Left ventricle myocardium superior (tissue), 1 donor: ENCODE data around the gene GRIK3. TPM values are rescaled to one million over a fixed set of nuclear protein-coding genes. Genes with fewer than 3 reads are reported as not detected.
"Not testable (repeated sequence)": the region's sequence is repeated elsewhere in the genome, so short reads cannot be mapped to it uniquely, and the experiment has no call there.

Experiments
- ATAC-seq: fragments of 200-7000 bp; cut with Tn5 transposase; one replicate; pipeline ENCODE4 v1.9.1; 2020; ENCODE audit warnings: mild to moderate bottlenecking, moderate library complexity
- DNase-seq: peaks from one replicate; pipeline ENCODE4 v3.0.0-alpha.2; 2020
- intact Hi-C: fragments of 100-400 bp; cut with micrococcal nuclease; formaldehyde crosslinking; loops from one replicate; pipeline ENCODE4 v1.11.0; 2022
- total RNA-seq: library from RNA; stranded (reverse); fragmentation: NEBNext Ultra II Directional; extraction: Animal tissue kit (Norgen Biotek cat#: 25700); gene quantifications from one replicate; pipeline ENCODE4 v1.2.1, GENCODE V29; 2021
- donor health status: DM: no; HTN: yes; CAD: no; lungs with severe emphysema.

GRIK3 gene
- total RNA-seq, 1 donor from 2014 or later, result 0.62 TPM

DNA sequence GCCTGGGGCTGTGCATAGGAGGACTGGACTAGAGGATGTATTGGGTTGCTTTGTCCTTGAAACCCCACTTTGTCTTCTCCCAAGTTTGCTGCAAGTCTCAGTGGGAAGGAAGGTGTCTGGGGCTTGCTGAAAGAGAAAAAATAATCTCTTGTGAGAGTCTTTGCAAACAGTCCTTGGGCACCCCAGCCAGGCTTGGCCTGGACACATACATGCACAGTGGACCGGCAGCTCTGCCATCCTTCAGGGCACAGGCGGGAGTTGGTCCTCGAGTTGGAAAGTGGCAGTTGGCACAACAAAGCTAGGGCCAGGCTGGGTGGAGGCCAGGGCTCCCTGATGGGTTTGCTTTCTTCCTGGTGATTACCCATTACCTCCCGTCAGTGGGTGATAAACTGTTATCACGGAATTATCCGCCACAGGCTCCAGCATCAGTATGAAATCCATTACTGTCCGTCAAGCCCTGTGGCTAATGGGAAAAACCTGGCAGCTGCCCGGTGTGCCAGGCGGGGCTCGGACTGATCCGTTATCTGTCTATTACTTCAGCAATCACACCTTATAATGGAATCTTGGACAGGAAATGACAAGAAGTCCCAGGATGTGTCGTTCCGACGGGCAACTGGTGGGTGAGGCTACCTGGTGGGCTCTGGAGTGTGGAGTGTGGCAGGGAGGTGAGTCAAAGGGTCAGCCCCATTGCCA is 265.7 kb downstream of the GRIK3 start:
- intact Hi-C loops, result no loop called here
- DNase-seq (no peak), ATAC-seq (no peak)

DNA sequence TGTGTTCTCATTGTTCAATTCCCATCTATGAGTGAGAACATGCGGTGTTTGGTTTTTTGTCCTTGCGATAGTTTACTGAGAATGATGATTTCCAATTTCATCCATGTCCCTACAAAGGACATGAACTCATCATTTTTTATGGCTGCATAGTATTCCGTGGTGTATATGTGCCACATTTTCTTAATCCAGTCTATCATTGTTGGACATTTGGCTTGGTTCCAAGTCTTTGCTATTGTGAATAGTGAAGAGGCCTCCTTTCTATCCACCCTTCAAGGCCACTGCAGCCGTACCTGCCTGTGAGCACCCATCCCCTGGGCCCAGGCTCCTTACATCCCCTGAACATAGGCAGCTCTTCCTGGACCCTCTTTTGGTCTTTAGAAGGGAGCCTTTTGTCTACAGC is 266.9 kb downstream of the GRIK3 start:
- DNase-seq, ATAC-seq, intact Hi-C loops: not testable (repeated sequence)

- no peak for DNase-seq
- intact Hi-C loops, result no loop called here
- no peak for ATAC-seq
These were observed 267.8 kb downstream of the GRIK3 start for GRCh38 chr1:36766481-36766880.

DNA sequence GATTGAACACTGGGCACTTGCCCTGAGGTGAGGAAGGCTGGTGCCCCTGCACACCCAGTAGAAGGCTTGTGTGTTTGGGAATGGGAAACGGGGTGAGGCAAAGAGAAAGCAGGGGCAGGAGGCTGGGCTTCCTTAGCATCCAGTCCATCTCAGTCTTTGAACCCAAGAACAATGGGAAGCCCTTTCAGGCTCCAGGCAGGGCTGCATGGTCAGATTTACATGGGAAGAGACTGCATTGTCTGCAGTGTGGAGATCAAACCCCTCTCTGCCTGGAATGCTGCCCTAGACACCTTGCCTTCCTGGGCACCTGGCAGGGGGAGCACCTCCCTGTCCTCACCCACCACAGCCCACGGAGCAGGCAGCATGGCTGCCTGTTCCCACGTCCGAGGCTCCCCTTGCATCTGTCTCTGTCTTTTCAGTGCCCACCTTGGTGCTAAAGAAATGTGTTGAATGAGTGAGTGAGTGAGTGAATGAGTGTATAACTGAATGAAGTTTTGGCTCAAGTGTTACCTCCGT is 268.5 kb downstream of the GRIK3 start:
- intact Hi-C loops, result no loop called here

DNA sequence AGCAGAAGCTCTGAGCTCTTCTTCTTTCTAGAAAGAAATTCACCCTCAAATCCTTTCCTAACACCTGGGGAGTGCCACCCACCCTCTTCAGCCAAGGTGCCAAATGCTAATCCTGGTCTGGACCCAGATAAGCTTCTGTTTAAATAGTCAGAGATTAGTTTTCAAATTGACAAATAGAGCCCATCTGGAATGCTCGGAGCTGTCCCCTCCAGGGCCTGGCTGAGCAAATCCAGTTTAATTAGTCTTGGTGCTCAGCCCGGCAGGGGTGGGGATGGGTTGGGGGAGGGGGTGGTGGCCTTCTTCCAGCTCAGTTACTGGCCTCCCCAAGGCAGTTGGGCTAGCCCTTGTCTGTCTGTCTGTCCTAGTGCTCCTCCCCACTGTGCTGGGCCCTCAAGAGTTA is 269.5 kb downstream of the GRIK3 start:
- DNase-seq, result no peak
- intact Hi-C loops, result no loop called here

More for the DNA sequence above, 268.5 kb downstream of the GRIK3 start:
- ATAC-seq (no peak), DNase-seq (no peak)

GRCh38 chr1:36763771-36764170 is 270.5 kb downstream of the GRIK3 start:
- intact Hi-C loops, result no loop called here
- no peak for ATAC-seq

More for the DNA sequence above, 269.5 kb downstream of the GRIK3 start:
- no peak for ATAC-seq

GRCh38 chr1:36762174-36762573 is 272.1 kb downstream of the GRIK3 start:
- ATAC-seq, result no peak
- intact Hi-C loops, result no loop called here
- DNase-seq, result no peak

More at GRCh38 chr1:36763771-36764170, 270.5 kb downstream of the GRIK3 start:
- DNase-seq, result no peak

- no peak for DNase-seq
- no peak for ATAC-seq
- intact Hi-C loops, result no loop called here
These were observed 273.2 kb downstream of the GRIK3 start for GRCh38 chr1:36761113-36761512.

GRCh38 chr1:36760081-36760480 is 274.2 kb downstream of the GRIK3 start:
- DNase-seq, result no peak
- no peak for ATAC-seq
- intact Hi-C loops, result no loop called here

DNA sequence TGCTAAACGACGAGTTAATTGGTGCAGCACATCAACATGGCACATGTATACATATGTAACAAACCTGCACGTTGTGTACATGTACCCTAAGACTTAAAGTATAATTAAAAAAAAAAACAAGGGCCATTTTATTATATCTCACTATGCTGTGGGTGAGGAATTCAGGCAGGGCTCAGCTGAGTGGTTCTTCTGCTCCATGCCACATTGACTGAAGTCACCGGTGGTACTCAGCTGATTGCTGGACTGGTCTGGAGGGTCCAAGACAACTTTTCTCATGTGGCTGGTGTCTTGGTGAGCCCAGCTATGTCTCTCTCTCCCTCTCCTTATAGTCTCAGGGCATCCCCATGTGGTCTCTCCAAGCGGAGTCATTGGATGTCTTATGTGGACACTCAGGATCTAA is 275.0 kb downstream of the GRIK3 start:
- intact Hi-C loops, result no loop called here
- no peak for ATAC-seq
- no peak for DNase-seq

GRCh38 chr1:36755303-36756230 is 278.7 kb downstream of the GRIK3 start:
- ATAC-seq, result no peak
- intact Hi-C loops, result no loop called here
- DNase-seq, result no peak

DNA sequence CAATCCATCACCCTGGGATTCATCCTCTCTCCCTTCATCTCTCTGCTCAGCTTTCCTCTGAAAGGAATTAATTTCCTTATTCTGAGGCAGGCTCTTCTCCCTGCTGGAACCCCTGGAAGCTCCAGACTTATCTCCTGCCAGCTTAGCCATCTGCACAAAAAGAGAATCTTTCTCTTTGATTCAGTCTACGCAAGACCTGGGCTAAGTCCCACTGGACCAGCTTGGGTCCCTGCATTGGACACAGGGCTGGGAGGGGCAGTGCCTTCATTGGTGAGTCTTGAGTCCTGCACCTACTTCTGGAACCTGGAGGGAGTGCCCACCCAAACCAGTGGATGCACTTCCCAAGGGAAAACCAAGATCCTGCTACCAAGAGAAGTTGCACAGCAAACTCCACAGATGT is 279.9 kb downstream of the GRIK3 start:
- DNase-seq (no peak), ATAC-seq (no peak)
- intact Hi-C loops, result no loop called here

- DNase-seq, result no peak
- intact Hi-C loops, result no loop called here
- ATAC-seq, result no peak
These were observed 280.9 kb downstream of the GRIK3 start for GRCh38 chr1:36753451-36753850.

DNA sequence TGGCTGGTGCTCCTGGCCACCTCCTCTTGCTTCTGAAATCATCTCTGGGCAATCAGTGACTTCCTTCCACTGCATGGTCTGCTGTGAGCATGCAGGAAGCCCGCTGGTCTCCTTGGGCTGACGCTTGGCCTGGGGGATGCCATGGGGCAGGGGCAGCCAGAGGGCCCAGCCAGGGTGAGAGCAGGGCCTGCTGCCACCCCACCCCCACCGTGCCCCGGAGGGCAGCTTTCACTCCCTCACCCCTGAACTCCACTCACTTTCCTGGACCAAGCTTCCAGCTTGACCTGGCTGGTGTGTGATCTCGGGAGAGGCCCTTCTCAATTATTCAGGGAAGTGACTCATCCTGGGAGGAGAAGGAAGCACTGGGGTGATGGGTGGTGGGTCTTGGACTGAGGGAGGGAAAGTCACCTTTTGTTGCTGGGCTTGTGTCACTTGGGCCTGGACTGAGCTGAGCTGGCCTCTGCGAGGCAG is 281.4 kb downstream of the GRIK3 start:
- no peak for ATAC-seq
- intact Hi-C loops, result no loop called here
- DNase-seq, result no peak

- ATAC-seq (no peak), DNase-seq (no peak)
- intact Hi-C loops, result no loop called here
These were observed 281.9 kb downstream of the GRIK3 start for GRCh38 chr1:36752431-36752830.

- DNase-seq, result no peak
- ATAC-seq, result no peak
- intact Hi-C loops, result no loop called here
These were observed 282.8 kb downstream of the GRIK3 start for GRCh38 chr1:36751525-36751924.

DNA sequence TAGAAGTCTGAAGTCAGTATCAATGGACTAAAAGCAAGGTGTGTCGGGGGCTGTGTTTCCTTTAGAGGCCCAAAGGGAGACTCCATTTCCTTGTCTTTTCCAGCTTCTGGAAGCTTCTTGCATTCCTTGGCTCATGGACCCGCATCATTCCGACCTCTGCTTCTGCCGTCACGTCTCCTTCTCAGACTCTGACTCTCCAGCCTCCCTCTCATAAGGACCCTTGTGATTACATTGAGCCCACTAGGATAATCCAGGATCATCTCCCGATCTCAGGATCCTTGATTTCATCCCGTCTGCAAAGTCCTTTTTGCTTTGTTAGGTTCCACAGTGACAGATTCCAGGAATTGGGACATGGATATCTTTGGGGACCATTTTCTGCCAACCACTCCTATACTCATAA is 285.8 kb downstream of the GRIK3 start:
- no peak for ATAC-seq
- intact Hi-C loops, result no loop called here
- no peak for DNase-seq
